Gastroesophageal sphincter (tissue), 3 donors: ENCODE measurements around the gene TNFAIP3.

Experiments
- CTCF ChIP-seq, 4 experiments: fragments of 200-600 bp in 2 of 4; fragments of 450-650 bp in 2 of 4; sonication (generic) in 1 of 4; IDR thresholded peaks; one replicate each; pipeline ENCODE4 v1.5.1; 2017 to 2019; ENCODE audit warnings: antibody characterized with exemption in 4 of 4, mild to moderate bottlenecking in 2 of 4, moderate library complexity in 2 of 4
- EP300 ChIP-seq: sonication (generic); formaldehyde crosslinking; IDR thresholded peaks from one replicate; pipeline ENCODE4 v1.6.1; 2017; ENCODE audit warnings: antibody characterized with exemption, mild to moderate bottlenecking

- no peak for TF ChIP-seq CTCF (IDR thresholded peaks at IDR 0.05)
- TF ChIP-seq EP300: no peak
Observed at GRCh38 chr6:137859025-137859424, 8.0 kb upstream of the TNFAIP3 start.
